CD14-positive monocyte (primary cell): ENCODE measurements around the gene VMP1. TPM values are rescaled to one million over a fixed set of nuclear protein-coding genes. Genes with fewer than 3 reads are reported as not detected.

Experiments
- DNase-seq, 3 donors: peaks; one replicate each; pipeline ENCODE4 v3.0.0-alpha.2; 2011 to 2022
- H2AFZ ChIP-seq: 2 replicates; pipeline ENCODE4 v1.6.0; 2012; ENCODE audit warnings: mild to moderate bottlenecking, low read depth, low read length, inconsistent platforms; ENCODE audit not compliant: insufficient read depth, poor library complexity, severe bottlenecking
- H3K27ac ChIP-seq, 2 donors: 1 replicate in 1 of 2; 2 replicates in 1 of 2; pipeline ENCODE4 v1.5.1; 2012 to 2013; ENCODE audit warnings: low read length in 2 of 2, control low read depth in 1 of 2, inconsistent platforms in 1 of 2, low read depth in 1 of 2, mild to moderate bottlenecking in 1 of 2
- H3K27me3 ChIP-seq, 2 donors: one replicate each; pipeline versions ENCODE4 v1.6.0 to v1.6.1; 2011 to 2013; ENCODE audit warnings: low read length in 2 of 2; ENCODE audit not compliant: control insufficient read depth in 2 of 2, insufficient read depth in 2 of 2
- H3K36me3 ChIP-seq, 2 donors: replicated peaks in 1 of 2; 1 replicate in 1 of 2; 2 replicates in 1 of 2; pipeline versions ENCODE4 v1.5.1 to v1.6.1; 2012 to 2013; ENCODE audit warnings: low read length in 2 of 2, control low read depth in 1 of 2, inconsistent platforms in 1 of 2, mild to moderate bottlenecking in 1 of 2; ENCODE audit not compliant: insufficient read depth in 2 of 2, control insufficient read depth in 1 of 2
- H3K4me1 ChIP-seq, 2 donors: 1 replicate in 1 of 2; 2 replicates in 1 of 2; pipeline versions ENCODE4 v1.5.1 to v1.6.1; 2012 to 2013; ENCODE audit warnings: low read length in 2 of 2, control low read depth in 1 of 2, inconsistent platforms in 1 of 2, mild to moderate bottlenecking in 1 of 2, moderate library complexity in 1 of 2; ENCODE audit not compliant: insufficient read depth in 2 of 2, control insufficient read depth in 1 of 2
- H3K4me2 ChIP-seq: replicated peaks from 2 replicates; pipeline ENCODE3; 2012; ENCODE audit warnings: low read length, moderate library complexity, mild to moderate bottlenecking; ENCODE audit not compliant: poor library complexity, severe bottlenecking; ENCODE audit errors: extremely low read depth
- H3K4me3 ChIP-seq, 3 experiments: fragments of 200-600 bp in 1 of 3; sonication (generic) in 1 of 3; replicated peaks in 1 of 3; 1 replicate in 2 of 3; 2 replicates in 1 of 3; pipeline ENCODE4 v1.5.1; 2011 to 2013; ENCODE audit warnings: low read length in 3 of 3, mild to moderate bottlenecking in 3 of 3, control low read depth in 2 of 3, low read depth in 2 of 3, inconsistent platforms in 1 of 3, moderate library complexity in 1 of 3
- H3K79me2 ChIP-seq: 2 replicates; pipeline ENCODE4 v1.6.0; 2012; ENCODE audit warnings: mild to moderate bottlenecking, control low read depth, inconsistent platforms, low read length, moderate library complexity; ENCODE audit not compliant: insufficient read depth
- H3K9ac ChIP-seq: 2 replicates; pipeline ENCODE4 v1.6.0; 2017; ENCODE audit warnings: low read length, mild to moderate bottlenecking; ENCODE audit not compliant: insufficient read depth, poor library complexity, severe bottlenecking
- H3K9me3 ChIP-seq, 2 donors: replicated peaks in 1 of 2; 1 replicate in 1 of 2; 2 replicates in 1 of 2; pipeline versions ENCODE4 v1.5.1 to v1.6.1; 2012 to 2013; ENCODE audit warnings: low read length in 2 of 2, control low read depth in 1 of 2; ENCODE audit not compliant: control insufficient read depth in 1 of 2, insufficient read depth in 1 of 2
- H4K20me1 ChIP-seq: 2 replicates; pipeline ENCODE4 v1.6.0; 2012; ENCODE audit warnings: mild to moderate bottlenecking, low read length, control low read depth, moderate library complexity; ENCODE audit not compliant: insufficient read depth
- H3K27ac Mint-ChIP-seq, 7 donors: one replicate each; pipeline ENCODE4 v1.8.0; 2020; ENCODE audit warnings: mild to moderate bottlenecking in 7 of 7, mixed read lengths in 7 of 7, moderate library complexity in 6 of 7, inconsistent platforms in 2 of 7
- H3K27me3 Mint-ChIP-seq, 3 donors: one replicate each; pipeline ENCODE4 v1.8.0; 2021 to 2022; ENCODE audit warnings: low read depth in 3 of 3, mild to moderate bottlenecking in 3 of 3, mixed read lengths in 3 of 3, moderate library complexity in 3 of 3, inconsistent platforms in 1 of 3
- H3K36me3 Mint-ChIP-seq, 2 donors: one replicate each; pipeline ENCODE4 v1.8.0; 2020; ENCODE audit warnings: mixed read lengths in 2 of 2, inconsistent platforms in 1 of 2, mild to moderate bottlenecking in 1 of 2
- H3K4me1 Mint-ChIP-seq: one replicate; pipeline ENCODE4 v1.8.0; 2020; ENCODE audit warnings: mild to moderate bottlenecking, mixed read lengths
- H3K4me3 Mint-ChIP-seq, 2 donors: one replicate each; pipeline ENCODE4 v1.8.0; 2020; ENCODE audit warnings: mild to moderate bottlenecking in 2 of 2, mixed read lengths in 2 of 2, moderate library complexity in 1 of 2
- H3K9me3 Mint-ChIP-seq, 7 donors: one replicate each; pipeline ENCODE4 v1.8.0; 2020 to 2022; ENCODE audit warnings: mixed read lengths in 7 of 7, mild to moderate bottlenecking in 6 of 7, moderate library complexity in 6 of 7, inconsistent platforms in 2 of 7
- CTCF ChIP-seq: fragments of 200-600 bp; IDR thresholded peaks from one replicate; pipeline ENCODE4 v1.8.0; 2022; ENCODE audit warnings: antibody characterized with exemption, mild to moderate bottlenecking
- WGBS: methylation state at CpG from one replicate; pipeline ENCODE4 v1.1.5; 2013; ENCODE audit warnings: missing lambda C conversion rate; ENCODE audit not compliant: insufficient coverage; 5-methylcytosine and 5-hydroxymethylcytosine counted together
- intact Hi-C, 2 donors: fragments of 100-400 bp; cut with micrococcal nuclease; formaldehyde crosslinking; loops; one replicate each; pipeline versions ENCODE4 v1.15.0 to v1.15.1; 2023
- polyA plus RNA-seq, 3 donors: library from polyadenylated mRNA; depleted of rRNA in 1 of 3; unstranded in 2 of 3; stranded (reverse) in 1 of 3; fragments of 300-500 nt in 2 of 3; fragments of >200 nt in 1 of 3; fragmentation: Illumina TruSeq in 2 of 3; gene quantifications; 1 replicate in 2 of 3; 2 replicates in 1 of 3; pipeline ENCODE4 v1.2.3, GENCODE V29; 2012 to 2021

The VMP1 gene
- polyA plus RNA-seq, 3 donors, result 246 to 511 (median 386) TPM

- H3K27ac Mint-ChIP-seq, result peak overlapping the region in 4 of 7 donors; percentile 10 to 63 (median 16)
- peaks cover 6% of the 10 kb centered on the region for H3K4me1 Mint-ChIP-seq
- Histone ChIP-seq H4K20me1 (peaks cover 100% of the 10 kb centered on the region), H3K4me2 (no peak overlapping the region), H2AFZ (no peak overlapping the region), H3K9me3 (no peaks in the 10 kb centered on the region), H3K4me3 (no peak overlapping the region), H3K9ac (no peak overlapping the region), H3K79me2 (peaks cover 100% of the 10 kb centered on the region), H3K27me3 (no peaks in the 10 kb centered on the region), H3K27ac (peak overlapping the region in 1 of 2 donors; percentile 70), H3K4me1 (no peaks in the 10 kb centered on the region), H3K36me3 (peaks cover 66 to 100% of the 10 kb centered on the region in 2 donors)
- DNase-seq, result no peak
- no peaks in the 10 kb centered on the region for H3K27me3 Mint-ChIP-seq
- H3K4me3 Mint-ChIP-seq, result no peak overlapping the region
- intact Hi-C loops, result no loop called here
- no peaks in the 10 kb centered on the region for H3K9me3 Mint-ChIP-seq
- no CpG with 5 or more reads among the region's 4 CpGs for WGBS
- peaks cover 68 to 78% of the 10 kb centered on the region in 2 donors for H3K36me3 Mint-ChIP-seq
- no peak for TF ChIP-seq CTCF
Measured at GRCh38 chr17:59698143-59698542, 9.3 kb upstream of the VMP1 start.

GRCh38 chr17:59699218-59699617, 8.2 kb upstream of the VMP1 start:
- Histone ChIP-seq H3K79me2 (peaks cover 100% of the 10 kb centered on the region), H2AFZ (no peak overlapping the region), H3K4me3 (no peak overlapping the region), H3K36me3 (peaks cover 55 to 89% of the 10 kb centered on the region in 2 donors), H4K20me1 (peaks cover 100% of the 10 kb centered on the region), H3K27ac (peak overlapping the region in 1 of 2 donors; percentile 70), H3K9ac (no peak overlapping the region), H3K4me2 (no peak overlapping the region), H3K4me1 (peaks cover 0 to under 1% of the 10 kb centered on the region in 2 donors), H3K9me3 (no peaks in the 10 kb centered on the region), H3K27me3 (no peaks in the 10 kb centered on the region)
- 100% methylated on average over 1 of the region's 7 CpGs for WGBS
- intact Hi-C loops, result no loop called here
- no peak for DNase-seq
- H3K4me3 Mint-ChIP-seq, result no peak overlapping the region
- H3K9me3 Mint-ChIP-seq, result no peaks in the 10 kb centered on the region
- H3K4me1 Mint-ChIP-seq, result peaks cover 10% of the 10 kb centered on the region
- TF ChIP-seq CTCF, result no peak
- no peak overlapping the region for H3K27ac Mint-ChIP-seq
- peaks cover 62 to 75% of the 10 kb centered on the region in 2 donors for H3K36me3 Mint-ChIP-seq
- peaks cover 0 to 2% (median 0%) of the 10 kb centered on the region in 3 donors for H3K27me3 Mint-ChIP-seq
